Measurements from ENCODE around the gene MED23. TPM values are rescaled to one million over a fixed set of nuclear protein-coding genes. Genes with fewer than 3 reads are reported as not detected.

Gene MED23
- total RNA-seq, 4 donors from 2014 or later, result 24.1 to 32.3 (median 32.1) TPM

- TF ChIP-seq CTCF (IDR thresholded peaks at IDR 0.05; ENCODE audit: low read depth), result no peak
Observed at GRCh38 chr6:131657630-131658111, 29.6 kb upstream of the MED23 start.

- no peak for TF ChIP-seq CTCF (IDR thresholded peaks at IDR 0.05; ENCODE audit: low read depth)
Observed at GRCh38 chr6:131657222-131657621, 29.2 kb upstream of the MED23 start.

GRCh38 chr6:131656667-131657066, 28.6 kb upstream of the MED23 start:
- TF ChIP-seq CTCF (IDR thresholded peaks at IDR 0.05; ENCODE audit: low read depth), result no peak

DNA sequence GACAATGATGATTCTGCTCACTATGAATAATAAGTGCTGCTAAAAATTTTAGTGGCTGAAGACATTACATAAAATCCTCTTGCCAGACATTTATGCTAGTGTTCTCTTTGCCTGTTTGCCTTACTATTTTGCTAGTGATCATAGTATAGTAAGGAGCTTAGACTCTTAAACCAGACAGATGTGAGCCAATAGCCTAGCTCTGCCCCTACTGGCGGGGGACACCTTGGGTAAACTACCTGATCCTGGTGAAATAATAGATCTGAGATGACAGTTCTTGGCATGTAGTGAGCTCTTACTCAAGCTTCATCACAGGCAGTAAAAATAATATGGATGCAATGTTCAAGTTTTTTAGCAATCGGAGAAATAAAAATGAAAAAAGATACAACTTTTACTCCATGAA, 27.9 kb upstream of the MED23 start:
- TF ChIP-seq CTCF (IDR thresholded peaks at IDR 0.05; ENCODE audit: low read depth), result no peak

DNA sequence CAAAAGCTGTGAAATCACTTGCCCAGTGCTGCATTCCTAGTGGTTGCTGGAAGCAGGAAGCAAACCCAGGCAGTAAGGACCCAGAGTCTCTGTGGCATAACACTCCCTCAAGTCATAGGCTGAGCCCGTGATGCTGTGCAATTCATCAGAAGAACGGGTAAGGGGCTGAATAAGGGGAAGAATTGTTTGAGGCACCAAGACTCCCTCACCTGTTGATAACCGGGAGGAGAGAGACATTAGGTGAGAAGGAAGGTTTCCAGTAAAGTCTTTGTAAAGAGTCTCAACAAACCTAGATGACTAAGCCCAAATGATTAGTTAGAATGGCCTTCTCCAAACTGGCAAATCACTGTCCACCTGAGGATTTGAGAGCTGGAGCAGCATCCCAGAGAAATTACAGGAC, 27.3 kb upstream of the MED23 start:
- no peak for TF ChIP-seq CTCF (IDR thresholded peaks at IDR 0.05; ENCODE audit: low read depth)

DNA sequence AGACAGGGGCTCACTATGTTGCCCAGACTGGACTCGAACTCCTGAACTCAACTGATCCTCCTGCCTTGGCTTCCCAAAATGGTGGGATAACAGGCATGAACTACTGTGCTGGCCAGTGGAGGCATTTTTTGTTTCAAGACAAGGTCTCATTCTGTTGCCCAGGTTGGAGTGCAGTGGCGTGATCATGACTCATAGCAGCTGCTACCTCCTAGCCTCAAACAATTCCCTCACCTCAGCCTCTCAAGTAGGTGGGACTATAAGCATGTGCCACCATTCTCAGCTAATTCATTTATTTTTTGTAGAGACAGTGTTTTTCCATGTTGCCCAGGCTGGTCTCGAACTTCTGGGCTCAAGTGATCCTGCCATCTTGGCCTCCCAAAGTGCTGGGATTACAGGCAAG, 26.3 kb upstream of the MED23 start:
- TF ChIP-seq CTCF (IDR thresholded peaks at IDR 0.05; ENCODE audit: low read depth), result no peak

- TF ChIP-seq CTCF (IDR thresholded peaks at IDR 0.05; ENCODE audit: low read depth), result no peak
Observed at GRCh38 chr6:131652472-131652871, 24.4 kb upstream of the MED23 start.

All from subcutaneous adipose tissue (tissue), 4 donors.